HG03342 (cell line): ENCODE measurements around the gene ODC1.

Experiments
- ATAC-seq: cut with Tn5 transposase; IDR thresholded peaks from one replicate; pipeline ENCODE4 v1.9.1; 2021; ENCODE audit warnings: mild to moderate bottlenecking, moderate library complexity; ENCODE audit not compliant: unreplicated experiment

The ODC1 gene

DNA sequence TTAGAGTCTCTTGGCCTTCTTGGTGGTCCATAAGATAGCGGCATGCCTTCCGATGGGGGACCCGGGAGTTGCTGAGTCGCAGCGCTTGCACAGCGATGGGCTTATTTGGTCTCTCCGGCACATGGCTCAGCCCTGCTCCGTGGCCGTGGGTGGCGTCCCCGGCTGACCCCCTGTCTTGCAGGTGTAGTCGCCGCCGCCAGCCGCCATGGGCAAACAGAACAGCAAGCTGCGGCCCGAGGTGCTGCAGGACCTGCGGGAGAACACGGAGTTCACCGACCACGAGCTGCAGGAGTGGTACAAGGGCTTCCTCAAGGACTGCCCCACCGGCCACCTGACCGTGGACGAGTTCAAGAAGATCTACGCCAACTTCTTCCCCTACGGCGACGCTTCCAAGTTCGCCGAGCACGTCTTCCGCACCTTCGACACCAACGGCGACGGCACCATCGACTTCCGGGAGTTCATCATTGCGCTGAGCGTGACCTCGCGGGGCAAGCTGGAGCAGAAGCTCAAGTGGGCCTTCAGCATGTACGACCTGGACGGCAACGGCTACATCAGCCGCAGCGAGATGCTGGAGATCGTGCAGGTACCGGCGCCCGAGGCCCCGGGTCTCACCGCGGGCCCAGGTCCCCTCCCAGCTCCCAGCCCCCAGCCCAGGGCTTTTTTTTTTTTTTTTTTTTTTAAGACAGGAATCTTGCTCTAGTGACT is 28.4 kb downstream of the ODC1 start:
- ATAC-seq = no peak

DNA sequence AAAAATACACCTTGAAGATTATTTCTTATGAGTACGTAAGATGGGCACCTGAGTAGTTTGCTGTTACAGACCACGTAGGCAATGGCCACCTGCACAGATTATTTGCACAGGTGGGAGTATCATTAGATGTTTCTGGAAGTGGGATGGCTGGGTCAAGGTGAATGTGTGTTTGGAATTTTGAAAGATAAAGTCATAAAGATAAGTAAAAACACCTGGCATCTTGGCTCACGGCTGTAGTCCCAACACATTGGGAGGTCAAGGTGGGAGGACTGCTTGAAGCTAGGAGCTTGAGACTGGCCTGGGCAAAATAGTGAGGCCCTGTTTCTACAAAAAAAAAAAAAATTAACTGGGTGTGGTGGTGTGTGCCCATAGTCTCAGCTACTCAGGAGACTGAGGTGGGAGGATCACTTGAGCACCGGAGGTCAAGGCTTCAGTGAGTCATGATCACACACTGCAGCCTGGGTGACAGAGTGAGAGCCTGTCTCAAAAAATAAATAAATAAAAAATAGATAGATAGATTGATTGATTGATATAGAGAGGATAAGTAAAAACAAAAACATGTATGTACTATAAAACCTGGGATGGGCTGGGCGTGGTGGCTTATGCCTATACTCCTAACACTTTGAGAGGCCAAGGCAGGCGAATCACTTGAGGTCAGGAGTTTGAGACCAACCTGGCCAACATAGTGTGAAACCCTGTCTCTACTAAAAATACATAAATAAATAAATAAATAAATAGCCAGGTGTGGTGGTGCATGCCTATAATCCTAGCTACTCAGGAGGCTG is 30.4 kb downstream of the ODC1 start:
- no peak for ATAC-seq

DNA sequence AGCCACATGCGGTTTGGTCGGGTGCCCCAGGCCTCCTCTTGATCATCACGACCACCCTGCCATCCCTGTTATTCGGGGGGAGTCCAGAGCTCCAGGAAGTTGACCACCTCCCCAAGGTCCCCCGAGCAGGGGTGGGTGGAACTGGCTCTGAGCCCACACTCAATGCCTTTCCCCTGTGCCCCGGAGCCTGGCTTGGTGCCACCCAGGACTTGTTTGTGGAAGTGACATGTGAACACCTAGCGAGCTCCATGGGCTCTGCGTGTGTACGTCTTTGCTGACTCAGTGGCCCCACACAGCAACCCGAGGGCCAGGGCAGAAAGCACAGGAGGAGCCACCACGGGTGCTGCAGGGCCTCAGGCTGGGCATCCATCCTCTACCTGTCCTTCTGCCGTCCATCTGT is 32.5 kb downstream of the ODC1 start:
- ATAC-seq = no peak

DNA sequence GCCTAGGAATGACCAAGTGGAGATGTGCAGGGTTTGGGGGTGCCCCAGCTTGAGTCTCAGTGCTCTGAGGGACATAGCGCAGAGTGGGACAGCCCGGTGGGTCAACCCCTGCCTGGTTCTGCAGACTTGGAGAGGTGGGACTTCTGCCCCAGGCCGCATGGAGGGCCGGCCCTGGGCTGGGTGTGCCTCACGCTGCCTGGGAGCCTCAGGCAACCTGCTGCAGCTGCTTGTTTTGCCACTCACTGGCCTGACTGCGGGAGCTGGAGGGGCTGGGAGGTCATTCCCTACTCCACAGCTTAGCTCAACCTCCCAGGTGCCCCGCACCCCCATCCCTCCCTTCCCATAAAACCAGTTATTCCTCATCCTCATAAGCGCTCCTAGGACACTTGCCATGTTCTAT is 33.1 kb downstream of the ODC1 start:
- ATAC-seq = no peak

DNA sequence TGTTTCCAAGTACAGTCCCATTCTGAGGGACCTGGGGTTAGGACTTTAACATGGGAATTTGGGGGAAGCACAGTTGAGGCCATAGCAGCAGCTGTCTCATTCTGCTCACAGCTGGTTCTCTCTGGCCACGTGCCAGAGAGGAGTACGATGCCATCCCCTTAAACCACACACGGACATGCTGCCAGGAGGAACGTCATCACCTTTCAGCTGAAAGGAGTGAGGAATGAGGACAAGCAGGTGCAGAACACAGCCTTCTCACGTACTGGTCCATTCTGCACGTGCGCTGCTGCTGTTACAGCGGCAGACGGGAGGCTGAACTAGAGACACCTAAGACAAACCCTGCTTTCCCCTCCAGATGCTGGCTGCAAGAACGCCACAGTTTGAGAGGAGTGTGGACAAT is 33.5 kb downstream of the ODC1 start:
- ATAC-seq = no peak

DNA sequence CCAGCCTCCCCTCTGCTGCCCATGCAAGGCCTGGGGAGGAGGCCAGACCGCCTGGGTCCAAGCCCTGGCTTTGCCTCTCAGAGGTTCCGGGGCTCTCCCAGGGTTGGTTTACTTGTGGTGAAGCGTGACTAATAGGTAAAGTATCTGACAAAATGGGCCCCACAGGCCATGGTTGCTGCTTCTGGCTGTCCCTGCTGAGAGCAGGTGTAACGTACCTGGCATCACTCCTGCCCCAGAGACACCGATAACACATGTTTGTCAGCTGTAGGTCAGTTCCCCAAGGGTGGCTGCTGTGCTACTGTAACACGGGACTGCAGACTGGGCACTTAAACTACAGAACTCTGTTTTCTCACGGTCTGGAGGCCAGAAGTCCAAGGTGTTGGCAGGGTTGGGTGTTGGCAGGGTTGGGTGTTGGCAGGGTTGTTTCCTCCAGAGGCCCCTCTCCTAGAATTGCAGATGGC is 34.1 kb downstream of the ODC1 start:
- ATAC-seq = no peak

DNA sequence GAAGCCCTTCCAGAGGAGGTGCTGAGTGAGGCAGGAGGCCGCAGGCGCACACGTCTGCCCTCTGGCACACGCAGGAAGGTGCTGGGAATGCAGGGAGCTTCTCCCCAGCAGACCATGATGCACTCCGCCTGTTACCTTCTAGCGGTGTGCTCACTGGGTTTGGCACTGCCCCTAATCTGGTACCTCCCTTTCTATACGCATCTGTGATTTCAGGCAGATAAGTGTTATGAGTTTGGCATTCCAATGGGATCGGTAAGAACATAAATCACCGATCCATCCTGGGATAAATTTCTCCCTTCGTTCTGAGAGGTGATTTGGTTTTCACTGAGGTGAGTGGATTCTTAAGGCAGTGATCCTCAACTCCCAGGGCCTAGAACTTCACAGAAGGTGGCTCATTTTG is 34.6 kb downstream of the ODC1 start:
- ATAC-seq = no peak

DNA sequence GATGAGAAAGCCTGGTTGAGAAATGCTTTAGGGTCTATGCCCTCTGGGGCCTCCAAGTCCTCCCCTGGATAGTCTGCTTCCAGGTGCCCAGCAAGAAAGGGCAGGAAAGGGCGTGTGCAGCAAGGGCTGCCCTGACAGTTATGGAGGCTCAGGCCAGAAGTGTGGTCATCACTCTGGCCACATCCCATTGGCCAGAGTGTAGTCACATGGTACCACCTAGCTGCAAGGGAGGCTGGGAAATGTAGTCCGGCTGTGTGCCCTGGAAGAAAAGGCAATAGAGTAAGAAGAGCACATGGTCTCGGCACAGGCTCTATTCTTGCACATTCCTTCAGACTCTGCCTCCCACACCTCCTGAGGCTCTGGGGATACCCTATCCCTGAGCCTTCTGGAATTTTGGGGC is 35.7 kb downstream of the ODC1 start:
- ATAC-seq = peak; percentile 27

DNA sequence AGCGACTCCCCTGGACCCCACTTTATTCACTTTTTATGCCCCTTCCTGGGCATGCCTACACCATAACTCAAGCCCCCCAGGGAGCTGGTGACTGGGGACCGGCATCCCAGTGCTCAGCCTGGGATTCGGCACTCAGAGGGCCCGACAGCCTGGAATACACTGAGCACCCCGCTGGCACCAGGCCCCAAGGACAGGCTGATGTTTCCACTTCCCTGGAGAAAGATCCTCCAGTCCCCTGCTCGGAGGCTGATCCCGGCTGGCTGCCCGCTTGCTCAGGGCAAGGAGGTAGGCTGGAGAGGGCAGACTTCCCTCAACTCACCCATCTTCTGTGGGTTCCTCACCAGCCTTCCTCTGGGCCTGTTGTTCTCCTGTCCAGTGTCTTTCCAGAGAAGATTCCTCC is 36.6 kb downstream of the ODC1 start:
- no peak for ATAC-seq

DNA sequence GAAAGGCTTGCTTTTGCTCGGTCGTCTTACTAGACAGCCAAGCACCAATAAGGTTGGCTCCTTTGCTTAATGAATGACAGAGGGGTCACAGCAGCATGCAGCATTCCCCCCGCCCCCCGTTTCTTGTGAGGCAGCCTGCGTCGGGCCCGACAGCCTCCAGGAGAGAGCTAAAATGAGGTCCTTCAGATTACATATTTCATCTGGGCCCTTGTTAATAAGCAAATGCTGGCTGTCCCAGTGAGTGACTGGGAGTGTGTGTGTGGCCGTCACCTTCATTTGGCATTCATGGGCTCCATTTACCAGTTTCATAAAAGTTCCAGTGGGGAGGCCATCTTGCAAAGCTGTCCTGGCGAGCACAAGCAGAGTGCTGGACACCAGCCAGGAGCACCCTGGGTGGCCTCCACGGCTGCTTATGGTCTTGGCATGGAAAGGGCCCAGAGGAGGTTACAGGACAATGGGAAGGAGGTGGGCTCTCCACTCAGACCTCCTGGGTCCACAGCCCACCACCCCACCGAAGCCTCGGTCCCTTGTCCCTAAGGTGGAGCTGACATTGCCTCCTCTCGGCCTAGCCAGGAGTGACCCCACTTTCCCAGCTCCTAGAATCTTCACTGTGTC is 37.2 kb downstream of the ODC1 start:
- no peak for ATAC-seq

DNA sequence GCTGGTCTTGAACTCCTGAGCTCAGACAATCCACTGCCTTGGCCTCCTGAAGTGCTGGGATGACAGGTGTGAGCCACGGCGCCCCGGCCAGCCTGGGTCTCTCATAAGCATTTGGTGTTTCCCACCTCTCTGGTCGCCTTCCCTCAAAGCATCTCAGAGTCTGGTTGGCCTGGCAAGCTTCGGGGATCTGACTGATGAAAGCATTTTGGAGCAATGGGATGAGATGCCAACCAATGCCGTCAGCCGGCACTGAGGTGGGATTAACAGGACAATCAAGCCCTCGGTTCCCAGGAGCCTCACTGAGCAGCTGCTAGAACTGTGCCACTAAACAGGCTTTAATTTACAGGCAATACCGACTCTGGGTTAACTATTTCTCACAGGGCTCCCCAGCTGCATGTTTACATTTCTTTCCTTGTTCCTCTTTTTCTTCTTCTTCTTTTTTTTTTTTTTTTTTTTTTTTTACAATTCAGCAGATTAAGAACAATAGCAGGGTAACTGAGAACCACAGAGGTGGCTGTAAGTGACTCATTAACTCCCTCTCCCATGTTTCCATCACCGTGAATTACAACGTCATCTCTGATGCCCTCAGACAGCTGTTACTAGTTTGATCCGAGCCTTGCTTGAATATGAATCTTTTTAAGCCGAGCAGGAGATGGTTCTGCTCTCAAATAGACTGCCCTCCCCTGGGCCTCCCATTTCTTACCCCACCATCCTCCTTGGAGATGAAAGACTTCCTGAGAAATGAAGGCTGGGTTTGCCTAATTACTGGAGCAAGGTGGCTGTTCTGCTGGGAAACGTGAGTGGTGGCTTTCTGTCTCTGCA is 37.9 kb downstream of the ODC1 start:
- peak; percentile 61 for ATAC-seq

DNA sequence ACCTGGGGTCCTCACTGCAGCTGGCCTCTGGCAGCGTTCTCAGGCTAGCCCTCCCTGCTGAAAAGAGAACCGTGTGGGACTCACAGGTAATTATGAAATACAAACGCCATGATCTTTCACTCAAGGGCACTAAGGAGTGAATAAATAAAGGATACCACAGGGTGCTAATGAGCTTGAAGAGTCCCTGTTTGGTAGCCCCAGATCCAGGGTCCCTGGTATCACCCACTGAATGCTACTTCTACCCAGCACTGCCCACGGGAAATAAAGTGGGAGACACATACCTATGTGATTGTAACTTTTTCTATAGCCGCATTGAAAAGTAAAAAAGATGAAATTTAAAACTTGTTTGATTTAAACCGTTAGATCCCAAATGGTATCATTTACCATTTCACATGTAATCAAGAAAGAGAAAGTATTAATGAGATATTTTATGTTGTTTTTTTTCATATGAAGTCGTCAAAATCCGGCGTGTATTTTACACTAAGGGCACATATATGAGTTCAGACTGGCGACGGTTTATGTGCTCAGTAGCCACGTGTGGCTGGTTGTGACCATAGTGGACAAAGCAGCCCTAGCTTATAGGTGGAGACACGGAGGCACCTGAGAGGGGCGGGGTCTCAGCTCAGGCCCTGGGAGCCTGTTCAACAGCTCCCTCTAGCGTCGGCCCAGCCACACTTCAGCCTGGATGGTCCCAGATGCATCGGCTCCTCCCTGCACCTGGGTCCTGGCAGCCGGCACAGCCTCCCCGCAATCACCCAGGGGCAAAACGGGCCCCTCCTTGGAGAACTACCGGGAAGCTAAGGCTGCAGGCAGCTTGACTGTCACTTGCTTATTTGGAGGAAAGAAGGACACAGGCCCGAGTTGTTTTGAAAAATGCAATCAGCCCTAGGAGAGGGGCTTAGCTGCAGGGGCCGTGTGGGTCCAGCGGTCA is 39.2 kb downstream of the ODC1 start:
- ATAC-seq = peak; percentile 52

DNA sequence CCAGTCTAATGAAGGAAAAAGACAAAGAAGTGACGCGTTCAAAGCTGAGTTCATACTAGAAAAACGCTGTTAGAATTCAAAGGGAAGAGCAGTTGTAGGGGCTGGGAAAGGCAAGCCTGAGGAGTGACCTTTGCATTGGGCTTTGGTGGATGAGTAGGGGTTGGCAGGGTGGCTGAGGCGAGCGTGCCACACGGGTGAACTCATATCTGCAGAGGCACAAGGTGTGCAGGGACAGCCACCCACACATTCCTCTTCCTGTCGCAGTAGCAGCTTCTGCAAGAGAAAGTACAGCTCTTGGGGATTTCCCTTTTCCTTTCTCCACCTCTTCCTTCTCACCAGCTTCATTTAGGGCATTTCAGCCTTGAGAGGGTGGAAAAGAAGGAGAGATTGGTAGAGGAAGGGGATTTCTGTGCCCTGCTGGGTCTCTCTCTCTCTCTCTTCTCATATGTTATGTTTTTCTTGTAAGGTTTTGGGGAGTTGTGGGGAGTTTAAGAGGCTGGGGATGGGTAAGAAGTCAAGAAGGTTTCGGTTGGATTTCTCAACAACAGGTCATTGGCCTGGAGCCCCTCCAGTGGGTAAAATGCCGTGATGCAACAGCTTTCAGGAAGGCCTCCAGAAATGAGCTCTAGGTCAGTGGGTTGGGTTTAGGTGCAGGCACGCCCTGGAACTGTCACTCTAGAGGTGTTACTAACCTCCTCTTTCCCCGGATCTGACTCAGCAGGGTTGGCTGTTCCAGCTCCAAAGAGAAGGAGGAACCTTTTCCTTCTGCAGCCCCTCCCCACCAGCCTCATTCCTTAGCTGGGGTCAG is 40.1 kb downstream of the ODC1 start:
- ATAC-seq = peak; percentile 45

DNA sequence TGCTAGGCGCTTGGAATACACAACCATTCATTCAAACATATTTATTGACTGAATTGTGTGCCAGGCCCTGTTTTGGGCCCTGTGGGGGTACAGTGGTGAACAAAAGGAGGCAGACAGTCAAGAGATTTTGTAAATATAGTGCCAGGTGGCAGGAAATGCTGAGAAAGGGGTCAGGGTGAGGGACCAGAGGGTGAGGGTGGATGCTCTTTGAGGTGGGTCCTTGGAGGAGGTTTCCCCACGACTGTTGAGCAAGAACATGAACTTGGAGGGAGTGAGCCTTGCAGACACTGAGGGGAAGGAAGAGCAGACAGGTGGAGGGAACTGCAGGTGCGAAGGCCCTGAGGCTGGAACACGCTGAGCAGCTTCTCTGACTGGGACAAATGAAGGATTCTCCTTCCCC is 40.7 kb downstream of the ODC1 start:
- ATAC-seq = no peak

DNA sequence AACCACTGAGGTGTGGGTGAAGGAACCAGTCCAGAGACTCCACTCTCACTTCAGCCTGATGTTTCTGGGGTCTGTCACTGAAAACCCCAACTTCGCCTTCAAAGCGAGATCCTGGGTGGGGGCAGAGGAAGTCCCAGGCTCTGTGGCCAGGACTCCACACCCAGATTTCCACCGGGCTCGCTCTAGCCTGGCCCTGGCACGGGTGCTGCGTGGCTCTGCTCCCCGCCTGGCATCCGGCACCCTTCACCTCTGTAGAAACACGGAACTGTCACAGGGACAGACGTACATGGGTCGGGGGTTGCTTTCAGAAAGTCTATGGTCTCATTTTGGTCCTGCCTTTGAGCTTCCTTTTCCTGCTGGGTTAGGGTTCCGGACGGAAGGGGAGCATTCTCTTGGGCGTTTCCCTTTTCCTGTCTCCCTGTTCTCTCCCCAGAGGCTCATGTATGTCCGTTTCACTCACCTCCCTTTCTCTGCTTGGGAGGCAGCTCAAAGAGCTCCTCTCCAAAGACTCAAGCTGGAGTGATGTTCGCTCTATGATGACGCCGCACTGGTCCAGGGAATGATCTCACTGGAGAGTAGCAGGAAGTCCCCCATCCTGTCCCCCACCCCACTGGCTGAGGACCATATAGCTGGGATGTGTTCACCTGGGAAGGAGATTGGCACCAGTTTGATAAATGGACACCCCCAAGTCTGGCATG is 41.5 kb downstream of the ODC1 start:
- no peak for ATAC-seq

DNA sequence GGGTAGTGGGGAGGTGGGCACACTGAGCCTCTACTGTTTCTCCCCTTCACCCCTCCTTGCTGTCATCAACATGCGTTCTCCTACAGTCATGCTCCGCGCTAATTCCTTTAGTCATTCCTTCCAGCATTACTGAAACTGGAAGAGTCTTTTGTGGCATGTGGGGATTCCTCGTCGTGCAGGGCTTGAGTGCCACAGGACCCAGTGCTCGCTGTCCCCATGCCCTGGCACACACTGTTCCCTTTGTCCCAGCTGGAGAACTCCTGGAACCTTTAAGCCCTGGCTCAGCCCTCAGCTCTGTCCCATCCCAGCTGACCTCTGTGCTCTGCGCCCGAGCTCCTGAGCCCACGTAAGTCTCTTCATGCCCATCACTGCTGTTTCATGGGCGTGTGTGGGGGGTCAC is 42.1 kb downstream of the ODC1 start:
- no peak for ATAC-seq

DNA sequence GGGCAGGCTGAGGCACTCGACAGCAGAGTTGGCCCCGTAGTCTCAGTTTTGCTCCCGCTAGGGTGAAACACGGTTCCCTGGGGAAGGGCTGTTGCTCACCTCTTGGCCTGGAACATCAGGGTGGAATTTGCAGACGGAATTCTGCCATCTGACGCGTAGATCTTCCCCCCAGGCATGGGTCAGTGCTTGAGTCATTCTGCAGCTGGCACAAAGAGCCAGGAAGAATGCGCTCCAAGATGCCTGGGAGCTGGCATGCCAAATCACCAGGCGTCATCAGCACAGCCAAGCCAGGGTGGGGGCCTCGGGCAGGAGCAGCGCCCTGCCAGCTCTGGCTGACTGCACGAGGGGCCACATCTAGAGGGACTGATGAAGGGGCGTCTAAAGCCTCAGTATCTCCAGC is 42.7 kb downstream of the ODC1 start:
- ATAC-seq = no peak

DNA sequence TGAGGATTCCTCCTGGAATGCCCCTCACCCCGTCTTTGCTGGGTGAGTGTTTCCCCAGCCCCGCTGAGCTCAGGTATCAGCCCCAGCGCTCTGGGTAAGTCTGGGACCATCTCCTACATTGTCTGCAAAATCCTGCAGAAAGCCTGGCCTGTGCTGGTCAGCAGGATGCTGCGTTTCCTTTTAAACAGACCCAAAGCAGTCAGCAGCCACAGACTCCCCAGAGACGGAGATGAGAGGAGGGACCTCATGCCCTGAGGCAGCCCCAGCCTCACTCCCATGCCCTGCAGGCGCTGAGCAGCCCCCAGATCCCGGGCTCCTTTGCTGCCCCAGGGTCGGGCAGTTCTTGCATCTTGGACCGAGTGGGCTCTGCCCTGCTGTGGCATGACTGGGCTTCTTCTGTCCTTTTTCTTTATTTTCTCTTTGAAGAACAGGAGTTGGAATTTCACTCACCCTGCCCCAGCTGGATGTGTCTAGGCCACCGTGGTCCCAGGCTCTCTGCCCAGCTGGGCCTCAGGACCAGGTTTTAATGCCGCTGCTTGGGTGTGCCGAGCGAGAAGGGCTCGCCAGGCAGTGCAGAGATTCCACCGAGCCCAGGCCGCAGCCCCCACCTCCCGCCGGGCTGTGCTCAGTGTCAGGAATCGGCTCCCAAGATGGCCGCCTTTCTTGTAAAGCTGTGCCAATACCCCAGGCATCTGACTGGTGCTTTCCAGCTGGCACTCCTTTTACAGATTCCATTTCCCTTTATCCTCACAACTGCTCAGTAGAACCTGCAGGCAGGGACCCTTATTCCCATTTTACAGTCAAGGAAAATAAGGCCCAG is 43.6 kb downstream of the ODC1 start:
- no peak for ATAC-seq
